Measurements from ENCODE around the gene TTLL5.

DNA sequence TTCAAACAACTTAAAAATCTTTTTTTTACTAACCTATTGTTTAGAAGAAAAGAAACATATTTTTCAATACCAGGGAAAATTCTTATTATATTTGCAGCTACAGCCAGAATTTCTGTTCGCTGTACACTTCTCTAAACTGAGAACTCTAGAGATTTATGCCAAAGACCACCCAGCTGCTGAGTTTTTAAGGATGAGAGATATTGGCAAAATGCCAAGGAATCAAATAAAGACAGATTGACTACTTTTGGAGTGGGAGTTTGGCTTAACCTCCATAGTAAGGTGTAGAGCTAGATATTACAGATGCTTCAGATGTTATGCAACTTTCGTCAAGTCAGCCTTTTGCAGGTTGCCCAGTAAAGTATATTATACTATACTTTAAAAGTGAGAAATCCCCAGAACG, 71.8 kb downstream of the TTLL5 start:
- TF ChIP-seq FOXM1 (IDR thresholded peaks at IDR 0.05; ENCODE audit: borderline replicate concordance) (no peak), SUZ12 (IDR thresholded peaks at IDR 0.05) (no peak), SP1 (IDR thresholded peaks at IDR 0.05) (no peak), ARNT (IDR thresholded peaks at IDR 0.05) (no peak), CTBP1 (IDR thresholded peaks at IDR 0.05; ENCODE audit: borderline replicate concordance) (no peak), TARDBP (IDR thresholded peaks at IDR 0.05) (no peak)
- TF ChIP-seq, protein P1, sequence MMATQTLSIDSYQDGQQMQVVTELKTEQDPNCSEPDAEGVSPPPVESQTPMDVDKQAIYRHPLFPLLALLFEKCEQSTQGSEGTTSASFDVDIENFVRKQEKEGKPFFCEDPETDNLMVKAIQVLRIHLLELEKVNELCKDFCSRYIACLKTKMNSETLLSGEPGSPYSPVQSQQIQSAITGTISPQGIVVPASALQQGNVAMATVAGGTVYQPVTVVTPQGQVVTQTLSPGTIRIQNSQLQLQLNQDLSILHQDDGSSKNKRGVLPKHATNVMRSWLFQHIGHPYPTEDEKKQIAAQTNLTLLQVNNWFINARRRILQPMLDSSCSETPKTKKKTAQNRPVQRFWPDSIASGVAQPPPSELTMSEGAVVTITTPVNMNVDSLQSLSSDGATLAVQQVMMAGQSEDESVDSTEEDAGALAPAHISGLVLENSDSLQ (IDR thresholded peaks at IDR 0.05), result no peak

All from HEK293T (cell line).